GM12878 (cell line): Measurements from ENCODE around the gene PVRIG. TPM values are rescaled to one million over a fixed set of nuclear protein-coding genes. Genes with fewer than 3 reads are reported as not detected.

Experiments used
- ATAC-seq: fragments of 200-7000 bp; cut with Tn5 transposase; 3 replicates; pipeline ENCODE4 v1.9.1; 2020; ENCODE audit warnings: mild to moderate bottlenecking, moderate library complexity
- BruUV-seq: library from RNA; stranded (reverse); fragments of 400-500 nt; replicated peaks from 2 replicates; lab custom pipeline; 2021; lab: Mats Ljungman, UMichigan
- CTCF ChIA-PET: fragments of 300-600 bp; sonication (Branson Sonifier 250); formaldehyde crosslinking; extraction: SDS; loops from one replicate; lab custom pipeline; 2021; ENCODE audit warnings: inconsistent platforms; lab: Yijun Ruan, JAX
- POLR2A ChIA-PET: fragments of 350-600 bp; formaldehyde crosslinking; extraction: SDS; loops from one replicate; lab custom pipeline; 2021; ENCODE audit warnings: inconsistent platforms; lab: Charles Lee
- RAD21 ChIA-PET: fragments of 300-600 bp; sonication (Branson Sonifier 250); formaldehyde crosslinking; loops from one replicate; lab custom pipeline; 2023; ENCODE audit warnings: antibody characterized with exemption; ENCODE audit not compliant: unreplicated experiment; lab: Charles Lee
- SMC1A ChIA-PET: fragments of 300-600 bp; sonication (Branson Sonifier 250); formaldehyde crosslinking; loops from one replicate; lab custom pipeline; 2023; ENCODE audit not compliant: unreplicated experiment, uncharacterized antibody; lab: Charles Lee
- DNase-seq: peaks from one replicate; pipeline ENCODE4 v3.0.0-alpha.2; 2011; ENCODE audit warnings: low read depth, low spot score
- FAIRE-seq: peaks from 3 replicates; lab custom pipeline; 2011; peaks lifted over from hg19 to GRCh38; lab: Jason Lieb, UNC
- H2AFZ ChIP-seq: 2 replicates; pipeline ENCODE4 v1.6.0; 2011; ENCODE audit warnings: low read depth, low read length, control low read depth; ENCODE audit not compliant: control insufficient read depth
- H3K27ac ChIP-seq: 2 replicates; pipeline ENCODE4 v1.5.1; 2011; ENCODE audit warnings: control low read depth; ENCODE audit not compliant: control insufficient read depth, insufficient read depth
- H3K27me3 ChIP-seq, 2 experiments: replicated peaks in 1 of 2; 2 replicates each; pipeline versions ENCODE4 v1.6.0 to v1.6.1; 2011; ENCODE audit warnings: low read length in 1 of 2; ENCODE audit not compliant: control insufficient read depth in 2 of 2, insufficient read depth in 2 of 2
- H3K36me3 ChIP-seq, 2 experiments: 2 replicates each; pipeline ENCODE4 v1.5.1; 2011; ENCODE audit warnings: low read length in 1 of 2; ENCODE audit not compliant: control insufficient read depth in 2 of 2, insufficient read depth in 2 of 2
- H3K4me1 ChIP-seq: 2 replicates; pipeline ENCODE4 v1.6.1; 2011; ENCODE audit warnings: mild to moderate bottlenecking, low read length, moderate library complexity, mixed read lengths; ENCODE audit not compliant: control insufficient read depth, insufficient read depth
- H3K4me2 ChIP-seq: 2 replicates; pipeline ENCODE4 v1.6.0; 2011; ENCODE audit warnings: control low read depth; ENCODE audit not compliant: control insufficient read depth, insufficient read depth
- H3K4me3 ChIP-seq: fragments of 200-600 bp; sonication (generic); 2 replicates; pipeline ENCODE4 v1.5.1; 2016
- H3K79me2 ChIP-seq: 2 replicates; pipeline ENCODE4 v1.6.0; 2011; ENCODE audit warnings: low read length; ENCODE audit not compliant: control insufficient read depth, insufficient read depth
- H3K9ac ChIP-seq: 2 replicates; pipeline ENCODE4 v1.8.0; 2011; ENCODE audit warnings: low read length, control low read depth, mixed read lengths; ENCODE audit not compliant: control insufficient read depth, insufficient read depth
- H3K9me3 ChIP-seq: replicated peaks from 3 replicates; pipeline ENCODE4 v1.5.1; 2011; ENCODE audit warnings: mild to moderate bottlenecking, low read length; ENCODE audit not compliant: control insufficient read depth, insufficient read depth
- H4K20me1 ChIP-seq: 2 replicates; pipeline ENCODE4 v1.6.0; 2011; ENCODE audit not compliant: control insufficient read depth, insufficient read depth
- BCL3 ChIP-seq: IDR thresholded peaks from 2 replicates; pipeline ENCODE4 v1.6.1; 2011; ENCODE audit warnings: borderline replicate concordance, low read depth, mild to moderate bottlenecking, moderate library complexity, low read length; ENCODE audit not compliant: insufficient read depth, poor library complexity, severe bottlenecking
- HDGF ChIP-seq: fragments of 450-650 bp; IDR thresholded peaks from 2 replicates; pipeline ENCODE4 v1.6.1; 2016; ENCODE audit warnings: antibody characterized with exemption
- IKZF1 ChIP-seq: fragments of 450-650 bp; conservative IDR thresholded peaks from 2 replicates; pipeline ENCODE4 v1.6.1; 2017; ENCODE audit warnings: antibody characterized with exemption, mild to moderate bottlenecking
- IKZF2 ChIP-seq, 2 experiments: fragments of 450-650 bp; IDR thresholded peaks; 2 replicates each; pipeline ENCODE4 v1.6.1; 2017; ENCODE audit warnings: mild to moderate bottlenecking in 2 of 2, moderate library complexity in 2 of 2
- LARP7 ChIP-seq: fragments of 450-650 bp; IDR thresholded peaks from 2 replicates; pipeline ENCODE4 v1.6.1; 2017; ENCODE audit warnings: mild to moderate bottlenecking
- NFXL1 ChIP-seq: fragments of 450-650 bp; IDR thresholded peaks from 2 replicates; pipeline ENCODE4 v1.6.1; 2017; ENCODE audit warnings: antibody characterized with exemption, mild to moderate bottlenecking, borderline replicate concordance
- SMAD1 ChIP-seq: fragments of 450-650 bp; IDR thresholded peaks from 2 replicates; pipeline ENCODE4 v1.6.1; 2018; ENCODE audit warnings: mild to moderate bottlenecking, low read depth; ENCODE audit not compliant: partially characterized antibody
- TARDBP ChIP-seq: IDR thresholded peaks from 2 replicates; pipeline ENCODE4 v1.6.1; 2016; ENCODE audit warnings: borderline replicate concordance
- WRNIP1 ChIP-seq: IDR thresholded peaks from 2 replicates; pipeline ENCODE4 v1.6.1; 2011; ENCODE audit warnings: low read depth, low read length, improper control_type of control experiment, borderline replicate concordance
- WGBS: methylation state at CpG from one replicate; pipeline ENCODE4 v1.1.6; 2016; ENCODE audit warnings: low lambda C conversion rate; ENCODE audit not compliant: insufficient replicate concordance, insufficient coverage; ENCODE audit errors: missing lambda C conversion rate; 5-methylcytosine and 5-hydroxymethylcytosine counted together
- in situ Hi-C: fragments of 300-500 bp; cut with MboI; formaldehyde crosslinking; loops from 9 replicates; pipeline ENCODE4 v1.14.3; 2018; ENCODE audit warnings: mixed read lengths
- intact Hi-C: fragments of 100-400 bp; cut with micrococcal nuclease; formaldehyde crosslinking; loops from one replicate; pipeline ENCODE4 v1.14.2; 2022; ENCODE audit not compliant: unreplicated experiment
- polyA plus RNA-seq, 11 experiments: library from polyadenylated mRNA; depleted of rRNA in 4 of 11; unstranded in 6 of 11; stranded (reverse) in 5 of 11; fragments of >200 nt; fragmentation: Nextera tagmentation in 4 of 11; fragmentation: Illumina TruSeq in 1 of 11; extraction: Ambion mirVana in 4 of 11; extraction: Trizol in 1 of 11; gene quantifications; 1 replicate in 1 of 11; 2 replicates in 10 of 11; pipeline versions ENCODE4 v1.2.1 to v1.2.3, GENCODE V29; 2011 to 2016; ENCODE audit warnings: inconsistent platforms in 2 of 11, missing spikeins in 2 of 11, low read depth in 1 of 11
- total RNA-seq, 4 experiments: library from RNA; depleted of rRNA in 3 of 4; stranded (reverse); fragments of >200 nt in 3 of 4; fragmentation: Illumina TruSeq in 1 of 4; extraction: Trizol in 1 of 4; gene quantifications; 2 replicates each; pipeline versions ENCODE4 v1.2.1 to v1.2.3, GENCODE V29; 2013 to 2021
- TF ChIP-seq, protein P1 (sequence below): fragments of 450-650 bp; IDR thresholded peaks from 2 replicates; pipeline ENCODE4 v1.6.1; 2017; ENCODE audit warnings: mild to moderate bottlenecking

The PVRIG gene
- total and polyA plus RNA-seq, 10 of the 15 experiments (the other 5 are each of a cell fraction or from before 2014, with no cell fraction given), result 1.3 to 44.0 (median 17.9) TPM

DNA sequence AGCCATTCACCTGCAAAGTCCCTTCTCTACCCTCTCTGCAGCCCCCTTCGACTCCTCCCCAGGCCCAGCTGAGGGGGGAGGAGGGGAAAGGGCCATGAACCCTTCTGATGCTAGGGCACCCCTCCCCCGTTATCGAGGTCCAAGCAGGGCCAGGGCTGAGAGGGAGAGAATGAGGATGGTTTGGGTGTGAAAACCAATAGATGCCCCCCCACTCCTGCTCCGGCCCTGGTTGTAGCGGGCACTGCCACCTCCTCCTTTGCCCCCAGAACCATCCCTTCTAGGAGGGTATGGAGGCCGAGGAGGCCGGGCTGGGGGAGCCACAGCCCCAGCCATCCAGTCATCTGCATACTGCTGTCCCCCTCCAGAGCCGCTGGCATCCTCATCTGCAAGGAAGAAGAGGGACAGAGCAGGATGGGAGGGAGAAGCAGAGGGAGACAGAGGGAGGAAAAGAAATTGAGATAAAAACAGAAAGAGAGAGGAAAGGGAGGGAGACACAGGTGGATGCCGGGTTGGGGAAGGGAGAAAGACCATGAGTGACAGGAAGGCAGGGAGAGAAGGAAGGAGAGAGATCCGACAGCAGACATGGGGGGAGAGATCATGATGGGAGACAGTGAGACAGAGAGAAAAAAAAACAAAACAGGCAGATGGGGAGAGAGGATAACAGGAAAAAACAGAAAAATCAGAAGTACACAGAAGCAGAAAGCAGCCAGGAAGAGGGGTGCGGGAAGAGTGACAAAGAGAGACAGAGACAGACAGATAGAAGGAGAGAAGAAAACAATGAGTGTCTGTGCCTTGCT, 49.5 kb upstream of the PVRIG start:
- POLR2A ChIA-PET, result interaction anchor here (0.6 kb wide), 1 partner anchor 198 kb away, joined by 3 read pairs; no protein-coding TSS in a partner anchor
- ATAC-seq (no peak), FAIRE-seq (no peak), DNase-seq (no peak)
- 45% methylated on average over 11 of the region's 11 CpGs for WGBS
- intact Hi-C loops, result no loop called here
- SMC1A ChIA-PET, result no interaction called here
- H3K27me3 ChIP-seq, result peaks cover 4 to 6% of the 10 kb centered on the region in 2 experiments; a peak in 3 of 4 replicates
- CTCF ChIA-PET, result interaction anchor here (0.9 to 2.2 kb wide), 2 partner anchors 14 to 20 kb away, joined by 3 to 9 read pairs; no protein-coding TSS in a partner anchor
- no peak overlapping the region for H3K27ac ChIP-seq
- no peaks in the 10 kb centered on the region for H3K9me3 ChIP-seq
- H3K36me3 ChIP-seq, result no peaks in the 10 kb centered on the region
- H3K4me3 ChIP-seq, result no peak overlapping the region
- no TSS peak for BruUV-seq
- H4K20me1 ChIP-seq, result no peaks in the 10 kb centered on the region
- no peak overlapping the region for H2AFZ ChIP-seq
- no peaks in the 10 kb centered on the region for H3K79me2 ChIP-seq
- no peak overlapping the region for H3K9ac ChIP-seq
- RAD21 ChIA-PET, result no interaction called here
- in situ Hi-C loops, result no loop called here
- no peak overlapping the region for H3K4me2 ChIP-seq
- peaks cover 49% of the 10 kb centered on the region for H3K4me1 ChIP-seq
- TF ChIP-seq HDGF (0 out of 2 replicates have a peak, but pooled peaks have one; percentile 21), TARDBP (no peak)
- TF ChIP-seq, all 136 proteins: peak for 1

- peak overlapping the region; percentile 26 for H2AFZ ChIP-seq
- peaks cover 49% of the 10 kb centered on the region for H3K4me1 ChIP-seq
- FAIRE-seq (no peak), DNase-seq (no peak), ATAC-seq (peak; percentile 50)
- intact Hi-C loops (no loop called here), in situ Hi-C loops (no loop called here)
- no peaks in the 10 kb centered on the region for H3K9me3 ChIP-seq
- peaks cover 4 to 6% of the 10 kb centered on the region in 2 experiments; a peak in 3 of 4 replicates for H3K27me3 ChIP-seq
- no peaks in the 10 kb centered on the region for H3K79me2 ChIP-seq
- no peak overlapping the region for H3K27ac ChIP-seq
- peak overlapping the region; percentile 39; the same call in 1 of the 2 replicates for H3K4me3 ChIP-seq
- no peaks in the 10 kb centered on the region for H4K20me1 ChIP-seq
- POLR2A ChIA-PET, result interaction anchor here (0.5 to 0.9 kb wide), 4 partner anchors 14 to 90 kb away, joined by 3 to 5 read pairs (median 3); no protein-coding TSS in a partner anchor
- RAD21 ChIA-PET, result interaction anchor here (1.5 kb wide), 1 partner anchor 40 kb away, joined by 5 read pairs; no protein-coding TSS in a partner anchor
- SMC1A ChIA-PET, result interaction anchor here (1.1 kb wide), 1 partner anchor 10 kb away, joined by 3 read pairs; no protein-coding TSS in a partner anchor
- no peaks in the 10 kb centered on the region for H3K36me3 ChIP-seq
- whole genome bisulfite sequencing, result 9% methylated on average over 22 of the region's 61 CpGs
- H3K9ac ChIP-seq, result no peak overlapping the region
- no TSS peak for BruUV-seq
- CTCF ChIA-PET, result interaction anchor here (1.2 kb wide), 1 partner anchor 19 kb away, joined by 4 read pairs; no protein-coding TSS in a partner anchor
- H3K4me2 ChIP-seq, result peak overlapping the region; percentile 72
- no peak for TF ChIP-seq IKZF1
- TF ChIP-seq IKZF2 (IDR thresholded peaks at IDR 0.05), result no peak
- TF ChIP-seq NFXL1, result no peak
- TF ChIP-seq SMAD1, result no peak
- TF ChIP-seq BCL3, result no peak
- TF ChIP-seq WRNIP1, result no peak
- no peak for TF ChIP-seq LARP7
- TF ChIP-seq, protein P1, sequence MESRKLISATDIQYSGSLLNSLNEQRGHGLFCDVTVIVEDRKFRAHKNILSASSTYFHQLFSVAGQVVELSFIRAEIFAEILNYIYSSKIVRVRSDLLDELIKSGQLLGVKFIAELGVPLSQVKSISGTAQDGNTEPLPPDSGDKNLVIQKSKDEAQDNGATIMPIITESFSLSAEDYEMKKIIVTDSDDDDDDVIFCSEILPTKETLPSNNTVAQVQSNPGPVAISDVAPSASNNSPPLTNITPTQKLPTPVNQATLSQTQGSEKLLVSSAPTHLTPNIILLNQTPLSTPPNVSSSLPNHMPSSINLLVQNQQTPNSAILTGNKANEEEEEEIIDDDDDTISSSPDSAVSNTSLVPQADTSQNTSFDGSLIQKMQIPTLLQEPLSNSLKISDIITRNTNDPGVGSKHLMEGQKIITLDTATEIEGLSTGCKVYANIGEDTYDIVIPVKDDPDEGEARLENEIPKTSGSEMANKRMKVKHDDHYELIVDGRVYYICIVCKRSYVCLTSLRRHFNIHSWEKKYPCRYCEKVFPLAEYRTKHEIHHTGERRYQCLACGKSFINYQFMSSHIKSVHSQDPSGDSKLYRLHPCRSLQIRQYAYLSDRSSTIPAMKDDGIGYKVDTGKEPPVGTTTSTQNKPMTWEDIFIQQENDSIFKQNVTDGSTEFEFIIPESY, result no peak
These were observed 48.6 kb upstream of the PVRIG start for GRCh38 chr7:100171087-100171681.
